ENCODE results near the gene MTAP. TPM values are rescaled to one million over a fixed set of nuclear protein-coding genes. Genes with fewer than 3 reads are reported as not detected.

The MTAP gene
- total and polyA plus RNA-seq, 9 of the 15 experiments (the other 6 are each of a cell fraction or from before 2014, with no cell fraction given), result 0.07 TPM; not detected in 8

GRCh38 chr9:21854594-21854993, 52.2 kb downstream of the MTAP start:
- Histone ChIP-seq H3K9me1 (ENCODE audit: control insufficient read depth, insufficient read depth, low read length) (no peaks in the 10 kb centered on the region), H4K20me1 (replicated peaks; ENCODE audit: control insufficient read depth, insufficient read depth, low read length) (no peaks in the 10 kb centered on the region), H3K4me3 (no peak overlapping the region), H2AFZ (ENCODE audit: low read depth, low read length) (no peak overlapping the region), H3K4me1 (replicated peaks in 1 of 2; ENCODE audit: control insufficient read depth in 2 of 2, insufficient read depth in 2 of 2, low read length in 2 of 2) (no peaks in the 10 kb centered on the region), H3K9me3 (replicated peaks; ENCODE audit: control insufficient read depth, insufficient read depth, low read depth, low read length) (no peaks in the 10 kb centered on the region), H3K36me3 (ENCODE audit: control insufficient read depth, insufficient read depth, low read length) (no peaks in the 10 kb centered on the region), H3K9ac (ENCODE audit: insufficient read depth in 1 of 2, low read depth in 2 of 2, low read length in 2 of 2) (no peak overlapping the region), H3K27me3 (ENCODE audit: control insufficient read depth in 2 of 2, insufficient read depth in 2 of 2, low read length in 2 of 2) (no peaks in the 10 kb centered on the region), H3K79me2 (ENCODE audit: control insufficient read depth, insufficient read depth, low read length) (no peaks in the 10 kb centered on the region), H3K27ac (ENCODE audit: extremely low read depth, low read depth, low read length) (no peak overlapping the region), H3K4me2 (ENCODE audit: insufficient read depth, low read length) (no peak overlapping the region)
- BruUV-seq (replicated peaks), result no TSS peak
- in situ Hi-C loops (cut with MboI) (no loop called here), intact Hi-C loops (cut with micrococcal nuclease) (no loop called here)
- WGBS (ENCODE audit: insufficient coverage, low coverage, missing lambda C conversion rate), result no CpG with 5 or more reads among the region's 11 CpGs
- ChIA-PET CTCF (ENCODE audit: low intra/inter-chr PET ratio) (no interaction called here), POLR2A (no interaction called here)
- no peak for FAIRE-seq
- DNase-seq (ENCODE audit: extremely low read depth in 1 of 4, low spot score in 3 of 4), result no peak
- no peak for ATAC-seq
- TF ChIP-seq PURB (CRISPR knock-in tag; IDR thresholded peaks at IDR 0.05; ENCODE audit: low read depth) (no peak), PRPF4 (IDR thresholded peaks at IDR 0.05; ENCODE audit: insufficient read depth, low read depth, low read length, poor library complexity, severe bottlenecking) (no peak), FOXP1 (CRISPR knock-in tag; IDR thresholded peaks at IDR 0.05) (no peak), CHD2 (IDR thresholded peaks at IDR 0.05; ENCODE audit: low read depth, low read length) (no peak), POLR2G (IDR thresholded peaks at IDR 0.05; ENCODE audit: low read depth, low read length) (no peak), ZBTB49 (CRISPR knock-in tag; IDR thresholded peaks at IDR 0.05; ENCODE audit: borderline replicate concordance) (no peak), MCM2 (IDR thresholded peaks at IDR 0.05; ENCODE audit: low read depth) (no peak), RREB1 (CRISPR knock-in tag; IDR thresholded peaks at IDR 0.05) (no peak), MCM3 (IDR thresholded peaks at IDR 0.05) (no peak), MECOM (CRISPR knock-in tag; IDR thresholded peaks at IDR 0.05) (no peak)
